HG02623 (cell line): ENCODE results near the gene GRWD1.
"Not testable (repeated sequence)": the region's sequence is repeated elsewhere in the genome, so short reads cannot be mapped to it uniquely, and the experiment has no call there.

ENCODE experiments used
- ATAC-seq: cut with Tn5 transposase; IDR thresholded peaks from one replicate; pipeline ENCODE4 v1.9.1; 2021; ENCODE audit warnings: moderate library complexity; ENCODE audit not compliant: unreplicated experiment

GRWD1 gene

GRCh38 chr19:48477698-48478338 is 32.0 kb downstream of the GRWD1 start:
- no peak for ATAC-seq

GRCh38 chr19:48478339-48479256 is 32.8 kb downstream of the GRWD1 start:
- ATAC-seq = no peak

DNA sequence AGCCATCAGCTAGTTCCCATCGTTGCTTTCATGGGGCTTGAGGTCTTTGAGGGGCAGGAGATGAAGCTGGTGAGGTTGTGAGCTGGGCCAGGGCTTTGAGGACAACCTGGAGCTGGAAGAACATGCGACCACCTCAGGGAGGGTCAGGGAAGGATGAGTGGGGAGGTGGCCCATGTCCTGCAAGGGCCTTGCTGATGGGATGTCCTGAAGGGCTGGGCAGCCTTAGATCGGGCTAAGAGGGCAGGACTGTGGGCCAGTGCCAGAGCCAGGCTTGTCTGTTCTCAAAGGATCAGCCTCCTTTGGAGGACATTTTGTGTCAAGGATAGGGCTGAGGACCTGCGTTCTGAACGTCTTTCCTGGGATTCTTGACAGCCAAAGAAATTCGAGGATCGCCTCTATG is 33.9 kb downstream of the GRWD1 start:
- no peak for ATAC-seq

DNA sequence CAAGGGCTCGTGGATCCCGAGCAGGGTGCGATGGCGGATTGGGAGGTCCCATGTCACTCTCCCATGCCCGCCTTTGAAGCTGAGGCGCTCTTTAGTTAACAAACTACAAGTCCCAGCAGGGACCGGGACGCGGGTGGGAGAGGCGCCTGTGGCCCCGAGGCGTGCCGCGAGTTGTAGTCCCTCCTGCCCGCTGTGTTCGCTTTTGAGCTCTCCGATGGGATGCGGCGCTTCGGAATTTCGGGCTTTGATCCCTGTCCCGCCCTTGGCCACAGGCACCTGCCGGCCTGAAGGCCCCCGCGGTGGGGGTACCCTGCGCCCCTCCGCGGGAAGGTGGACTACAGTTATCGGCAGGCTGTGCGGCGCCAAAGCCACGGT is 34.4 kb downstream of the GRWD1 start:
- no peak for ATAC-seq

DNA sequence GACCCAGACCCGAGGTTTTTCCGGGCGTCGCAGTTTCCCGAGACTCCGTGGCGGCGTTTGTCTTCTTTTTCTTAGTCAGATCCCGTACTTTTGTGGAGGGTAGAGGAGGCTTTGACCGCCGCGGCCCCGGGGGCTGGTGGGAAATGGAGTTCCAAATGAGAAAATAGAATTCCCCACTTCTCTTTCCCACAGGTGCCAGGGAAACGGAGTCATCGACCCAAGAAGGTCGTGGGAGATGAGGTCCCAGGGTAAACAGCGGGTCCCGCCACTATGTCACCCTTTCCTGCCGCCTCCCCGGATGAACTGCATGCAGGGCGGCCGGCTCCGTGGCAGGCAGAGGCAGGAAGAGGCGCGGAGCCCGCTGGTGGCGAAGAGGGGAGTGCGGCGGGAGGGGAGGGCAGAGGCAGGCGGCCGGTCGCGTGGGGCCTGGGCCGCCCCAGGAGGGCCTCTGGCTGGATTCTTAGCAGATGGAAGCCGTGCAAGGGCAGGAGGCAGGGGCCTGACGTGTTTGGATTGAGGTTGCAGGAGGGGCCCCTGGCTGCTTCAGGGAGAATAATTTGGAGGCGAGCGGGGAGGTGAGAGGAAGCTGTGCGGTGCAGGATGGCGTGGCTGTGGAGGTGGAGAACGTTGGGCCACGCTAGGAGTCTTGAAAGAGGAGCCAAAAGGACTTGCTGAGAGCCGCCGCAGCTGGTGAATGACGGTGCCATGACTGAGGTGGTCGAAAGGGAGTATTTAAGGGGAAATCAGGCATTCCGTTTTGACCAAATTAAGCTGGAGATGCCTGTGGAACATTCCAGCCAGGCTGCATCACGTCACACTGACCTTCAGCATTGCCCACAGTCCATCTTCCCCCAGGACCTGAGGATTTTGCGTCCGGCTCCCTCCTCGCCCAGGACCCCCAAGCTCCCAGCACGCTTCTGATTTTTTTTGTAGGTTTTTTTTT is 35.0 kb downstream of the GRWD1 start:
- no peak for ATAC-seq

DNA sequence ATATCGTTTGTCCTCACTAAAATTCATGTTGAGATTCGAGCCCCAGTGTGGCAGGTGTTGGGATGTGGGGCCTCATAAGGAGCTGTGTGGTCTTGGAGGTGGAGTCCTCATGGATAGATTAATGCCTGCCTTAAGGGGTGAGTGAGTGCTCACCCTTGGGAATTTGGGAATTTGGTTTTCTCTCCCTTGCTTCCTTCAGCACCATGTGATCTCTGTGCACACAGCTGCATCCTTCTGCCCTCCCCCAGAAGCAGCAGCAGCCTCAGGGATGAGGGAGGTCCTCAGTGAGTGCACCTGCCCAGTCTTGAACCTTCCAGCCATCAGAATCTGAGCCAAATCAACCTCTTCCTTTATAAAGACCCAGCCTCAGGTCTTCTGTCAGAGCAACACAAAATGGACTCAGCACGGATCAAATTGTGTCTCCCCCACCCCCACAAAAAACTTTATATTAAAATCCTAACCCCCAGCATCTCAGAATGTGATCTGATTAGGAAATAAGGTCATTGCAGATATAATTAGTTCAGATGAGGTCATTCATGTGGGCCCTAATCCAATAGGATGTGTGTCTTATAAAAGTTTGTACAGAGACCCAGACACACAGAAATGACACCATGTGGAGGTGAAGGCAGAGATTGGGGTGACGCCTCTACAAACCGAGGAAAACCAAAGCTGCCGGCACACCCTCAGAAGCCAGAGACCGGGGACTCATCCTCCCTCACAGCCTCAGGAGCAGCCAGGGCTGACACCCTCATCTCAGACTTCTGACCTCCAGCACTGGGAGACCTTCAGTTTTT is 36.3 kb downstream of the GRWD1 start:
- ATAC-seq = no peak

DNA sequence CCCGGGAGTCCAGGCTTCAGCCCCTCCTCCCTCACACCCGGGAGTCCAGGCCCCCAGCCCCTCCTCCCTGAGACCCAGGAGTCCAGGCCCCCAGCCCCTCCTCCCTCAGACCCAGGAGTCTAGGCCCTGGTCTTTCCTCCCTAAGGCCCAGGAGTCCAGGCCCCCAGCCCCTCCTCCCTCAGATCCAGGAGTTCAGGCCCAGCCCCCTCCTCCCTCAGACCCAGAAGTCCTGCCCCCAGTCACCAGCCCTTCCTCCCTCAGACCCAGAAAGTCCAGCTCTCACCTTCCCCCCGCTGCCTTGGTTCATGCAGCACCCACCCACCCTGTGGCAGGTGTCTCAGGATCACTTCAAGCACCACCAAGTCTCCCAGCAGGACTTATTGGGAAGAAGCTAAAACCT is 37.5 kb downstream of the GRWD1 start:
- ATAC-seq = no peak

DNA sequence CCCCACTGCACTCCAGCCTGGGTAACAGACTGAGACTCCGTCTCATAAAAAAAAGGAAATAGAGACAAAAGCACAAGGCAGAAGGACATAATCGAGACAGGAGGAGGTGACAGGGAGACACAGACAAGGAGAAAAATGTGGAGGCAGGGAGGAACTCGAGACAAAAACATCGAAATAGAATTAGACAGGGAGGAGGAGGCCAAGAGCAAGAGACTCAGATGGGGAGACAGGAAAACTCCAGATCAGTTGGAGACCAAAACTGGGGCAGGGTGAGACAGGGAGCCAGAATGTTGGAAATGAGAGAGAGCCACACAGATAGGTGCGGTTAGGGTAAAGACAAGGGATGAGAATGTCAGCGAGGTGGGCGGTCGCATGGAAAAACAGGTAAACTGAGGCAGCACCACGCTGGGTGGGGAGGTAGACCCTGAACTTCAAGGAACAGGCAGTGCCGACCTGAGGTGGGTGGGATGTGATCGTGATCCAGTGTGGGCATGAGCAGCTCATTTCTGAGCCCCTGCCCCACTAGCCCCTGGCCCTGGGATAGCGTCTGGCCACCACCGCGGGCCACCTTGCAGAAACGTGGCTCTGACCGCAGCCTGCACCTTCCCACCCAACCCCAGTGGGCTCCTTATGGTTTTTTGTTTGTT is 38.6 kb downstream of the GRWD1 start:
- ATAC-seq = no peak

GRCh38 chr19:48484931-48485612 is 39.3 kb downstream of the GRWD1 start:
- no peak for ATAC-seq

GRCh38 chr19:48486706-48487105 is 40.9 kb downstream of the GRWD1 start:
- not testable (repeated sequence) for ATAC-seq

DNA sequence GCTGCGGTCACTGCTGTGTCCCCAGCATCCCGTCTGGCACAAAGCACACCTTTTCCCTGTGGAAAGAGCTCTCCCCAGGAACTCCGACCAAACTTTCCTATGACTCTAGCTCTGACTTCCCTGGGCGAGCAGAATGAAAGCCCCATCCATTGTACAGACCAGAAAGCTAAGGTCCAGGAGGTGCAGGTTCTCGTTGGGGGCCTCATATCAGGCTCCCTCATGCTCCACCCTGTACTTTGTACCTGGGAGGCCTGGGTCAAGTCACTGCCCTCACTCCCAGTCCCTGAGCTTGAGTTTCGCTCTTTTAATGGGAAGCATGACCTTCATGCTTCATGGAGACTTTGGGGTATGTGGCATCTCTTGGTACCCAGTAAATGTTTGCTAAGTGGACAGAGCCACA is 41.8 kb downstream of the GRWD1 start:
- no peak for ATAC-seq

DNA sequence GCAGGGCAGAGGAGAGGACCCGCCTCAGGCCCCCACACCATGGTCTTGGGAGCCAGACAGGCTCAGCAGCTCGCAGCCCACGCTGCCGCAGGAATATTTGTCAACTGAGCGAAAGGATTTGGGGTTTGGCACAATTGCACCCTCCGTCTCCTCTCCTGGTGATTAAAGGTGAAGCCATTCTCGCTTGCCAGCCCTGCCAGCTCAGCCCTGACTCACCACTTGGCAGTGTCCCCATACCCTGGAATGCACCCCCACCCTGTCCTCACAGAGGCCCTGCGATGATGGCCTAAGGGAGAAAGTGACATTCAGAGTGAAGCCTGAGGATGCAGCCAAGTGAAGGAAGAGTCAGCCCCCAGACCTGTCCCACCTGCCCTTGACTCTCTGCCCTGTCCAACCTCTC is 42.2 kb downstream of the GRWD1 start:
- ATAC-seq = no peak

DNA sequence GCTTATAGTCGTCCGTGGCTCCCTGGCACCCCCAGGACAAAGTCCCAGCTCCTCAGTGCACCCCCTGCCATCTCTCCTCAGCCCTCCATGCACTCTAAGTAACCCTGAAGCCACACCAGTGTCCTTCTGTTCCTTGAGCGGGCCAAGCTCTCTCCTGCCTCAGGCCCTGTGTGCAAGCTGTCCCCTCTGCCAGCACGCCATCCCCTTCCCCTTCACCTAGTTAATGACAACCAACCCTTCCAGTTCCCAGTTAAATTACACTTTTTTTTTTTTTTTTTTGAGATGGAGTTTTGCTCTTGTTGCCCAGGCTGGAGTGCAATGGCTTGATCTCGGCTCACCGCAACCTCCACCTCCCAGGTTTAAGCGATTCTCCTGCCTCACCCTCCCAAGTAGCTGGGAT is 42.7 kb downstream of the GRWD1 start:
- not testable (repeated sequence) for ATAC-seq

- no peak for ATAC-seq
These were observed 43.9 kb downstream of the GRWD1 start for GRCh38 chr19:48489608-48490216.

DNA sequence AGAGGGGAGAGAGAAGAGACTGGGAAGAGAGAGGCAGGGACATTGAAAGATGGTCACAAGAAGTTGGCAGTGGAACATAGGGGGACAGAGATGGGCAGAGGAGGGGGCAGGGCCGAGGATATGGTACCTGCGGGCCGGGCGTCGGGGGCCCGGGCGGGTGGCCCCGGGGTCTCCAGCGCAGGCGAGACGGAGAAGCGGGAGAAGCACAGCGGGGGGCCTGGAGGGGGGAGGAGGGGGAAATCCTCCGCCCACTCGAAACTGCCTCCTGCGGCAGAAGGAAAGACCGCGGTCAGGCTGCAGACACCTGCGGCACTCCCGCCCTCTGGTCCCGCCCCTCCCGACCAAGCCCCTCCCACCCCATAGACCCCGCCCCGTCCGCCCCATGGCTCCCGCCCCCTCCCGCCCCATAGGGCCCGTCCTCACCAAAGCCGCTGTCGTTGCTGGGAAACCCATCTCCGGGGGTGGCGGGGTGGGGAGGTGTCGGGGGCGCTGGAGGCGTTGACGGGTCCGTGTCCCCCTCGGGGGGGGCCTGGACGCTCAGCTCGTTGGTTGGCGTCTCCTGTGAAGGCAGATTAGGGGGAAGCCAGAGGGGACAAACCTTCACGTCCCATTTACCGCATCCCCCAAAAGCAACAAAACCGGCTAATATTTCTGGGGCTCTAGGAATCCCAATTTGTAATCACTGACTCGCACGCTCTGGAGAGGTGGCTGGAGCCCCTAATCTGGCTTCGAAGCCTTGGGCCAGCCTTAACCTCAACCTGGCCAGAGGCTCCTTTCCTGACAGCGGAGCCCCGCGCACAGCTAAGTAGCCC is 45.4 kb downstream of the GRWD1 start:
- no peak for ATAC-seq

DNA sequence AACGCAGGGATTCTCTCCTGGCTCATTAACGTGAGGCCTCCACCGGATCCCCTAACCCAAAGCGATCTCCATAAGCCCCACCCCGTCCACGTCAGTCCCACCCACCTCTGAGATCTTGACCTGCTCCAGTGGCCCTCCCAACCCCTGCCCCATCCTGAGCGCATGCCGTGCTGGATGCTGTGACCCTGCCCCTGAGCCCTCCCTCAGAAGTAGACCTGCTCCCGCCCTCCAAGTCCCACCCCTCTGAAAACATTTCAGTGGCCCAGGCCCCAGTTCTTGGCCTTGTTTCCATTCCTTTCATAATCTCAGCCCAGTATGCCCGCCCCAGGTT is 46.0 kb downstream of the GRWD1 start:
- ATAC-seq = no peak

DNA sequence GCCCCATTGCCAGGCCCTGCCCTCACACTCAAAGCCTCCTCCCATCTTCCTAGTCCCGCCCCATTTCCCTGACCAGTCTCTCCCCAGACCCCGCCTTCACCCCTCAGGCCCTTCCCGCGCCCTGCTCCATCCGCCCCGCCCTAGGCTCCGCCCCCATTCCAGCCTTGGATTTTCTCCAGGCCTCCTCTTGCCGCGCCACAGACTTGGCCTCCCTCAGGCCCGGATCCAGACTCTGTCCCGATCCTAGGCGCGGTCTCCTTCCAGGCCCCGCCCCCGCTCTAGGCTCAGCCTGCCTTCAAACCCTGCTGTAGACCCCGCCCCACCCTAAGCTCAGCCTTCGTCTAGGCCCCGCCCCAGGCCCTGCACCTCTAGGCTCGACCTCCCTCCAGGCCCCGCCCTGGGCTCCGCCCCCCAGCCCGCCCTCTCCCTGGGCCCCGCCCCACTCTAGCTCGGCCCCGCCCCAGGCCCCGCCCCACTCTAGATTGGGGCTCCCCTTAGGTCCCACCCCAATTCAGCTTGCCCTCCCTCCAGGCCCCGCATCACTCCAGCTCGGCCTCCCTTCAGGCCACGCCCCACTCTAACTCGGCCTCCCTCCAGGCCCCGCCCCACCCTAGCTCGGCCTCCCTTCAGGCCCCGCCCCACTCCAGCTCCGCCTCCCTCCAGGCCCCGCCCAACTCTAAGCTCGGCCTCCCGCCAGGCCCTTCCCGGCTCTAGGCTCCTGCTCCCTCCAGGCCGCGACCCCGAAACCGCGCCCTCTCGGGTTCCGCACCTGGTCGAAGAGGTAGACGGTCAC is 47.3 kb downstream of the GRWD1 start:
- peak; percentile 48 for ATAC-seq
